SK-N-SH treated with all-trans-retinoic acid at 6 μM for 48 hours (cell line): ENCODE data around the gene POU6F2.

Experiments used
- ATAC-seq: fragments of 200-7000 bp; cut with Tn5 transposase; 3 replicates; pipeline ENCODE4 v1.9.1; 2020; ENCODE audit warnings: mild to moderate bottlenecking, moderate library complexity
- ARNTL ChIP-seq: fragments of 450-650 bp; formaldehyde crosslinking; IDR thresholded peaks from 2 replicates; pipeline ENCODE4 v1.5.0; 2020; ENCODE audit warnings: low read depth, mild to moderate bottlenecking, moderate library complexity, borderline replicate concordance
- BACH2 ChIP-seq: fragments of 250-450 bp; sonication (Bioruptor Pico); IDR thresholded peaks from 2 replicates; pipeline ENCODE4 v1.9.0; 2021; ENCODE audit warnings: mild to moderate bottlenecking, borderline replicate concordance
- CSDC2 ChIP-seq: fragments of 250-450 bp; sonication (Bioruptor Pico); IDR thresholded peaks from 2 replicates; pipeline ENCODE4 v1.5.0; 2020; ENCODE audit warnings: mild to moderate bottlenecking, moderate library complexity
- ESRRG ChIP-seq: fragments of 250-450 bp; sonication (Bioruptor Pico); IDR thresholded peaks from 2 replicates; pipeline ENCODE4 v1.6.1; 2021; ENCODE audit warnings: mild to moderate bottlenecking
- ISL1 ChIP-seq: fragments of 250-450 bp; sonication (Bioruptor Pico); IDR thresholded peaks from 2 replicates; pipeline ENCODE4 v2.1.2; 2022; ENCODE audit warnings: mild to moderate bottlenecking, moderate library complexity
- OSR1 ChIP-seq: fragments of 250-450 bp; sonication (Bioruptor Pico); IDR thresholded peaks from 2 replicates; pipeline ENCODE4 v1.8.0; 2022; ENCODE audit warnings: moderate library complexity, mild to moderate bottlenecking, inconsistent platforms
- POU6F1 ChIP-seq: fragments of 250-450 bp; sonication (Bioruptor Pico); IDR thresholded peaks from 2 replicates; pipeline ENCODE4 v1.8.0; 2021; ENCODE audit warnings: low read depth, mild to moderate bottlenecking, moderate library complexity, borderline replicate concordance
- PPARA ChIP-seq: fragments of 250-450 bp; sonication (Bioruptor Pico); IDR thresholded peaks from 2 replicates; pipeline ENCODE4 v1.5.0; 2020; ENCODE audit warnings: mild to moderate bottlenecking, borderline replicate concordance
- RARB ChIP-seq: fragments of 250-450 bp; sonication (Bioruptor Pico); IDR thresholded peaks from 2 replicates; pipeline ENCODE4 v1.8.0; 2021; ENCODE audit warnings: mild to moderate bottlenecking, moderate library complexity
- SNAI2 ChIP-seq: fragments of 250-450 bp; sonication (Bioruptor Pico); IDR thresholded peaks from 2 replicates; pipeline ENCODE4 v1.5.0; 2020; ENCODE audit warnings: mild to moderate bottlenecking, moderate library complexity
- TCF4 ChIP-seq: fragments of 250-450 bp; sonication (Bioruptor Pico); IDR thresholded peaks from 2 replicates; pipeline ENCODE4 v1.8.0; 2021; ENCODE audit warnings: mild to moderate bottlenecking, moderate library complexity, borderline replicate concordance
- TOX ChIP-seq: fragments of 250-450 bp; sonication (Bioruptor Pico); IDR thresholded peaks from 2 replicates; pipeline ENCODE4 v1.8.0; 2021; ENCODE audit warnings: mild to moderate bottlenecking, moderate library complexity, borderline replicate concordance
- ZC3H10 ChIP-seq: fragments of 250-450 bp; sonication (Bioruptor Pico); IDR thresholded peaks from 2 replicates; pipeline ENCODE4 v1.5.1; 2021; ENCODE audit warnings: mild to moderate bottlenecking, moderate library complexity
- ZFP3 ChIP-seq: fragments of 250-450 bp; sonication (Bioruptor Pico); IDR thresholded peaks from 2 replicates; pipeline ENCODE4 v1.5.0; 2020; ENCODE audit warnings: mild to moderate bottlenecking, moderate library complexity
- ZNF70 ChIP-seq: fragments of 450-650 bp; formaldehyde crosslinking; IDR thresholded peaks from 2 replicates; pipeline ENCODE4 v1.5.0; 2020; ENCODE audit warnings: mild to moderate bottlenecking, moderate library complexity
- TF ChIP-seq, protein P1 (sequence below): fragments of 250-450 bp; sonication (Bioruptor Pico); IDR thresholded peaks from 2 replicates; pipeline ENCODE4 v1.5.1; 2020; ENCODE audit warnings: low read depth, mild to moderate bottlenecking, moderate library complexity
- TF ChIP-seq, protein P2 (sequence below): fragments of 250-450 bp; sonication (Bioruptor Pico); IDR thresholded peaks from 2 replicates; pipeline ENCODE4 v1.8.0; 2020; ENCODE audit warnings: mild to moderate bottlenecking, moderate library complexity, borderline replicate concordance
- TF ChIP-seq, protein P3 (sequence below): fragments of 250-450 bp; sonication (Bioruptor Pico); IDR thresholded peaks from 2 replicates; pipeline ENCODE4 v1.5.1; 2021; ENCODE audit warnings: mild to moderate bottlenecking, moderate library complexity

The POU6F2 gene

DNA sequence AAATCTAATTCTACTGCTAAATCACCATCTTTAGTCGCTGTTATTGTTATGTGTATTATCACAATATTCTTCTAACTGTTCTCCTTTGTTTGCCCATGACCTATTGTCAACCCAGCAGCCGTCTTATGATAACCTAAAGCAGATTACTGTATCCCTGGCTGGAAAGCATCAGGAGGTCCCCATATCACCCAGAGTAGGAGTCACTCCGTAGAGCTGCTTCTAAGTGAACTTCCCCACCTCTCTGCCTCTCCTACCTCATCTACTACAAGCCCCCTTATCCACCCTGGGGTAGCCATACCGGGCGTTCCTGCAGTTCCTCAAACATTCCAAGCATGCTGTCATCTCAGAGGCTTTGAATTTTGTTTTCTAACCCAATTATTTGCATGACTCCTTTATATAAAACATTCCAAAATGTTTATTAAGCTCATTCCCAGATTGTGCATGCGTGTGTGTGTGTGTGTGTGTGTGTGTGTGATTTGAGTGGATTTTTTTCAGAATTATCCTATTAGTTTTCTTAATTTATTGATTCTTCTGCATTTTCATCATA lies 39.7 kb downstream of the POU6F2 start:
- TF ChIP-seq ZFP3 (CRISPR knock-in tag) (no peak), ZNF70 (no peak)
- TF ChIP-seq, protein P1, sequence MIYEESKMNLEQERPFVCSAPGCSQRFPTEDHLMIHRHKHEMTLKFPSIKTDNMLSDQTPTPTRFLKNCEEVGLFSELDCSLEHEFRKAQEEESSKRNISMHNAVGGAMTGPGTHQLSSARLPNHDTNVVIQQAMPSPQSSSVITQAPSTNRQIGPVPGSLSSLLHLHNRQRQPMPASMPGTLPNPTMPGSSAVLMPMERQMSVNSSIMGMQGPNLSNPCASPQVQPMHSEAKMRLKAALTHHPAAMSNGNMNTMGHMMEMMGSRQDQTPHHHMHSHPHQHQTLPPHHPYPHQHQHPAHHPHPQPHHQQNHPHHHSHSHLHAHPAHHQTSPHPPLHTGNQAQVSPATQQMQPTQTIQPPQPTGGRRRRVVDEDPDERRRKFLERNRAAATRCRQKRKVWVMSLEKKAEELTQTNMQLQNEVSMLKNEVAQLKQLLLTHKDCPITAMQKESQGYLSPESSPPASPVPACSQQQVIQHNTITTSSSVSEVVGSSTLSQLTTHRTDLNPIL (CRISPR knock-in tag), result no peak
- no peak for ATAC-seq

GRCh38 chr7:39022796-39023195 lies 45.1 kb downstream of the POU6F2 start:
- TF ChIP-seq POU6F1 (CRISPR knock-in tag), result no peak
- no peak for TF ChIP-seq ZC3H10 (CRISPR knock-in tag)
- TF ChIP-seq TOX (CRISPR knock-in tag), result no peak
- TF ChIP-seq, protein P1 (CRISPR knock-in tag), result no peak
- no peak for TF ChIP-seq ISL1 (CRISPR knock-in tag)
- no peak for TF ChIP-seq BACH2 (CRISPR knock-in tag)
- TF ChIP-seq, all 23 proteins: peak for 0
- ATAC-seq, result no peak

GRCh38 chr7:39027491-39027890 lies 49.8 kb downstream of the POU6F2 start:
- ATAC-seq, result no peak
- no peak for TF ChIP-seq PPARA (CRISPR knock-in tag)
- no peak for TF ChIP-seq TOX (CRISPR knock-in tag)
- no peak for TF ChIP-seq SNAI2 (CRISPR knock-in tag)
- TF ChIP-seq RARB, result no peak
- TF ChIP-seq ARNTL (CRISPR knock-in tag), result no peak
- no peak for TF ChIP-seq ESRRG (CRISPR knock-in tag)

DNA sequence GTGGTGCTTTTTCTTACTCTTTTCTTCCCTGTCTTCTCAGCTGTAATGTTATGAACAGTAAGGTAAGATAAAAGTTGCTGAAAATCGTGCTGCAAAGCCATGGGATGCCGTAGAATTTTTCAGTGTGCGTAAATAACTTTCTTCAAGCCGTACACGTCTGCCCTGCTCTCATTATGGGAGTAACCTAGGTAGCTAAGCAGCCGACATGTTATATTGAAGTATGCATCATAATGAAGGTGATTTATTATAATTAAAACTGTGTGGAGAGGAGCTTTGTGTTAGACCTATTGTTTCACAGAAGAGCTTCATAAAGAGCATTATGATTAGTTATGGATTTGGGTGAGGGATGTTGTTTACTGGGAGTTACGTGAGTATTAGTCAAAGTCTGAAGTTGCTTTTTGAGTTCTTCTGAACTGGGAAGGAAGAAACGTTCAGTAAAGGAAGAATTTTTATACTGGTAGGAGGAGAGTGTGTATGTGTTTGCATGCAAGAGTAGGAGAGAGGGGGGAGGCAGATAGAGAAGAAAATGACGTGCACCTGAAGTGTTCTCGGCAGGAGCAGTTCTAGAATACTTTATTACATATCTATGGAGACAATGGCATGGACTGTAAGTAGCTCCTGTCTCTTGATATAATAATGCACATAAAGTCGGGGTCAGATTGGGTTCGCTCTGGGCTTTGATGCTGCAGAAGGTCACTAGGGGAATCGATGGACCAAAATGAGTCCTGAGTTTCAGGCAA lies 56.3 kb downstream of the POU6F2 start:
- TF ChIP-seq ZC3H10 (CRISPR knock-in tag) (no peak), OSR1 (no peak), ISL1 (CRISPR knock-in tag) (no peak), ARNTL (CRISPR knock-in tag) (no peak), PPARA (CRISPR knock-in tag) (no peak), TOX (CRISPR knock-in tag) (no peak), RARB (no peak), ZFP3 (CRISPR knock-in tag) (no peak), SNAI2 (CRISPR knock-in tag) (no peak), ESRRG (CRISPR knock-in tag) (no peak), TCF4 (CRISPR knock-in tag) (no peak), BACH2 (CRISPR knock-in tag) (no peak), CSDC2 (CRISPR knock-in tag) (no peak)
- TF ChIP-seq, protein P2, sequence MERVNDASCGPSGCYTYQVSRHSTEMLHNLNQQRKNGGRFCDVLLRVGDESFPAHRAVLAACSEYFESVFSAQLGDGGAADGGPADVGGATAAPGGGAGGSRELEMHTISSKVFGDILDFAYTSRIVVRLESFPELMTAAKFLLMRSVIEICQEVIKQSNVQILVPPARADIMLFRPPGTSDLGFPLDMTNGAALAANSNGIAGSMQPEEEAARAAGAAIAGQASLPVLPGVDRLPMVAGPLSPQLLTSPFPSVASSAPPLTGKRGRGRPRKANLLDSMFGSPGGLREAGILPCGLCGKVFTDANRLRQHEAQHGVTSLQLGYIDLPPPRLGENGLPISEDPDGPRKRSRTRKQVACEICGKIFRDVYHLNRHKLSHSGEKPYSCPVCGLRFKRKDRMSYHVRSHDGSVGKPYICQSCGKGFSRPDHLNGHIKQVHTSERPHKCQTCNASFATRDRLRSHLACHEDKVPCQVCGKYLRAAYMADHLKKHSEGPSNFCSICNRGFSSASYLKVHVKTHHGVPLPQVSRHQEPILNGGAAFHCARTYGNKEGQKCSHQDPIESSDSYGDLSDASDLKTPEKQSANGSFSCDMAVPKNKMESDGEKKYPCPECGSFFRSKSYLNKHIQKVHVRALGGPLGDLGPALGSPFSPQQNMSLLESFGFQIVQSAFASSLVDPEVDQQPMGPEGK (CRISPR knock-in tag), result no peak
- TF ChIP-seq, protein P1 (CRISPR knock-in tag), result no peak
- TF ChIP-seq, protein P3, sequence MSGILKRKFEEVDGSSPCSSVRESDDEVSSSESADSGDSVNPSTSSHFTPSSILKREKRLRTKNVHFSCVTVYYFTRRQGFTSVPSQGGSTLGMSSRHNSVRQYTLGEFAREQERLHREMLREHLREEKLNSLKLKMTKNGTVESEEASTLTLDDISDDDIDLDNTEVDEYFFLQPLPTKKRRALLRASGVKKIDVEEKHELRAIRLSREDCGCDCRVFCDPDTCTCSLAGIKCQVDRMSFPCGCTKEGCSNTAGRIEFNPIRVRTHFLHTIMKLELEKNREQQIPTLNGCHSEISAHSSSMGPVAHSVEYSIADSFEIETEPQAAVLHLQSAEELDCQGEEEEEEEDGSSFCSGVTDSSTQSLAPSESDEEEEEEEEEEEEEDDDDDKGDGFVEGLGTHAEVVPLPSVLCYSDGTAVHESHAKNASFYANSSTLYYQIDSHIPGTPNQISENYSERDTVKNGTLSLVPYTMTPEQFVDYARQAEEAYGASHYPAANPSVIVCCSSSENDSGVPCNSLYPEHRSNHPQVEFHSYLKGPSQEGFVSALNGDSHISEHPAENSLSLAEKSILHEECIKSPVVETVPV, result no peak
- TF ChIP-seq, all 23 proteins: peak for 0
- no peak for ATAC-seq
